Hematopoietic multipotent progenitor cell (in vitro differentiated cells): ENCODE measurements around the gene AMFR. TPM values are rescaled to one million over a fixed set of nuclear protein-coding genes. Genes with fewer than 3 reads are reported as not detected.
"Not testable (repeated sequence)": the region's sequence is repeated elsewhere in the genome, so short reads cannot be mapped to it uniquely, and the experiment has no call there.

ENCODE experiments used
- DNase-seq, 3 donors: peaks; one replicate each; pipeline ENCODE4 v3.0.0-alpha.2; 2011 to 2015; ENCODE audit warnings: low read depth in 2 of 3, low spot score in 2 of 3
- total RNA-seq: library from RNA; depleted of rRNA; stranded (reverse); fragments of >200 nt; gene quantifications from one replicate; pipeline ENCODE4 v1.2.3, GENCODE V29; 2012

AMFR gene
- total RNA-seq, 1 donor: 197 TPM

DNA sequence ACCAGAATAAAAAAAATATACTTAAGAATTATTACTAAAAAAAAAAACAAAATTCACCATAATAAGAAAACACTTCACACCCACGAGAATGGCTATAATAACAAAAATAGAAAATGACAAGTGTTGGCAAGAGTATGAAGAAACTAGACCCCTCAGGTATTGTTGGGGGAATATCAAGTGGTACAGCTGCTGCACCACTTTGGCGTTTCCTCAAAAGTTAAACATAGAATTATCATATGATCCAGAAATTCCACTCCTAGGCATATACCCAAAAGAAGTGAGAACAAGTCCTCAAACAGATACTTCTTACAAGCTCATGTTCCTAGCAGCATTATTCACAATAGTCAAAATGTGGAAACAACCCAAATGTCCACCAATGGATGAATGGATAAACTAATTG is 26.3 kb downstream of the AMFR start:
- DNase-seq: no peak

- DNase-seq: not testable (repeated sequence)
Measured at GRCh38 chr16:56396724-56397123, 28.6 kb downstream of the AMFR start.

DNA sequence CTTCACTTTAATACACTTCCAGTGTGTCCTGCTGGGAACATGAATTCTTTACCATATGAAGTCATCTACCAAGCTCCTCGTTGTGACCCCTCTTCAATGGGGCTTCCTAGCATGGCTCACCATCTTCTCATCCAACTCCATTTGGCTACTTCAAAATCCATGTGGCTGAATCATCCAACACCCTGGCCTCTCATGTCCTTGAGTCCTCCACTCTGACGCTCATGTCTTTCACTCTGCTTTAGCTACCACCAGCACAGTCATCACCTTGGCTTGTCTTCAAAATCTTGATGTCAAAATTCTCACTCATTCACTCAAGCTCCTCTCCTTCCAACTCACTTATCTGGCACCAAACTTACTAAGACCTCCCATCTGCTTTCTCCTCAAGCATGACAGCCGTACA is 35.8 kb downstream of the AMFR start:
- no peak for DNase-seq

DNA sequence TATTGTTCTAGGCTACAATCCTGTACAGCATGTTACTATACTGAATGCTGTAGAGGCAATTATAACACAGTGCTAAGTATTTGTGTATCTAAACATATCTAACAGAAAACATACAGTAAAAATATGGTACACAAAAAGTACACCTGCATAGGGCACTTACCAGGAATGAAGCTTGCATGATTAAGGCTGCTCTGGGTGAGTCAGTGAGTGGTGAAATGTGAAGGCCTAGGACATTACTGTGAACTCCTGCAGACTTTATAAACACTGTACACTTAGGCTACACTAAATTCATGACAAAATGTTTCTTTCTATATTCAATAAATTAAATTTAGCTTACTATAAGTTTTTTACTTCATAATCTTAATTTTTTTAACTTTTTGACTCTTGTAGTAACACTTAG is 37.1 kb downstream of the AMFR start:
- no peak for DNase-seq

DNA sequence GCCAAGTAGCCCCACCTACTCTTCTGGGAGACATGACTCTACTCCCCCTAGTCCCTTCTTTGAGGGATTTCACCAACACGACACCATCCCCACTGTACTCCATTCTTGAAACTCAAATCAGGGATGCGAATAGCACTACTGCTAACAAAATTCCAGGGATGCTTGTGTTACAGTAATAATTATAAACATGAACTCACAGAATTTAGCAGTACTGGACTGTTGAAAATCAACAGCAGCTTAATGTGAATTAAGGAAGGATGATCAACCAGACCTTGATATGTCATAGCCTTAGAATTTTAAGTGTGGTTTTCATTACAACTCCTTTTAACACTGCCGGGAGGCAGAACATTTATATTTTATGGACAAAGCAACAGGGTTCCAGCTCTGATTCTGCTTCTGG is 37.9 kb downstream of the AMFR start:
- no peak for DNase-seq

DNA sequence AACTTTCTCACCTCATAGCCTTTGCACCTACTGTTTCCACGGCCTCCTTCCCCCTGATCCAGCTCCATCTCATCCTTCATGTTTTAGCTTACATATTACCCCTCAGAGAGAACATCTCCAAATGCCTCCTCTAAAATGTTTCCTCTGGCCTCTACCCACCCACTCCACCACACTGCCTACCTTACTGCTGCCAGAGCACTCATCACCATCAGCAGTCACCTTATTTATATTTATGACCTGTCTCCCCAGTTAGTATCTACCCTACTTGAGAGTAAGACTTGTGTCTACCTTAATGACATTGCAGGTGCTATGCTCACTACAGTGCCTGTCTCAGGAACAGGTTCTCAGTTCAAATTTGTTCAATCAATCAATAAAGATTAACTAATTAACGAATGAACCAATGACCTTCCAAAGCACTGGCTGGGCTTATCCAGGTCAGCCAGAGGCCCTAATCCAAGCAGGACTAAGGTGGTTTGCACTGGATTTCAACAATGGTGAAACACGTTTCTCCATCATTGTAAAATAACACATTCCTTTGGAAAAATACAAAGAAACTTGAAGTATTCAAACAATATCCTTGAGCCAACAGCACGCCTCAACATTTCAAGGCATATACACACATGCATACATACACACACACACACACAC is 41.1 kb downstream of the AMFR start:
- no peak for DNase-seq

GRCh38 chr16:56382901-56383355 is 42.4 kb downstream of the AMFR start:
- DNase-seq: no peak

- DNase-seq: no peak
Measured at GRCh38 chr16:56382459-56382858, 42.9 kb downstream of the AMFR start.

GRCh38 chr16:56380778-56381485 is 44.4 kb downstream of the AMFR start:
- DNase-seq: not testable (repeated sequence)

- DNase-seq: not testable (repeated sequence)
Measured at GRCh38 chr16:56379044-56379443, 46.3 kb downstream of the AMFR start.

GRCh38 chr16:56375792-56376191 is 49.6 kb downstream of the AMFR start:
- not testable (repeated sequence) for DNase-seq

DNA sequence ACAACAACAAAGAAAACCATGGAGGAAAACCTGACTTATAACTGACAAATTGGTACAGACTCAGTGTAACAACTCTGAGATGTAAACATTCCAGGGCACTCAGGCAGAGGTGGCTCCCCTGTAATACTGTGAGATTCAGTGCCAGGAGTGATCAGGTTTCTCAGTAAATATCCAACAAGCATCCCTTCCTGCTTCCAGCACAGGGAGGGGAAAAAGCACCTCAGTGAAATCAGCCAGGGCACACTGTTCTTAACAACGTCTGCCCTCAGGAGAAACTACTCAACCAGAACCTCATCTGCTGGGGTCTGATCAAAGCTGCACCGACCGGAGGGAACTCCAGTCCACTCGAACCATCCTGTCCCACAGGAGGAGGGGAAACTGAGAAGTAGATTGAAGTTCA is 52.3 kb downstream of the AMFR start:
- DNase-seq: no peak

DNA sequence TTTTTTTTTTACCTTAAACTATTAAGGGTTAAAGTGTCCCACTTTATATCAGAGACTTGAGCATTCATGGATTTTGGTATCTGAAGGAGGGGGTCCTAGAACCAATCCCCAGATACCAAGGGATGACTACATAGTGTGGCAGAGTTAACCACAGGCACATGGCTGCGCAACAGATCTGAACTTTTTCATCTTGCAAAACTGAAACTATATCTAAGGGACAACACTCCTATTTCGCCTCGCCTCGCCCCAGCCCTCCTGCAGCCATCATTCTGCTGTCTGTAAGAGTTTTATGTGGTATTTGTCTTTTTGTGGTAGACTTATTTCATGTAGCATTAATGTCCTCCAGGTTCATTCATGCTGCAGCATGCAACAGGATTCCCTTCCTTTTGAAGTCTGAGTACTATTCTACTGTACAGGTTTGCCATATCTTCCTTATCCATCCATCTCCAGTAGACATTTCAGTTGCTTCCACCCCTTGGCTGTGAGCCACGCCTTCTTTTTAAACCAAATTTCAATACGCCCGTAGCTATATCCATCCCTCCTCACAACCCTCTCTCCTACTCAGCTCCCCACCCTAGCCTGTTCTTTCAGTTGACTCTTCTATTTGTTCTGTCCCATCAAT is 53.2 kb downstream of the AMFR start:
- no peak for DNase-seq

DNA sequence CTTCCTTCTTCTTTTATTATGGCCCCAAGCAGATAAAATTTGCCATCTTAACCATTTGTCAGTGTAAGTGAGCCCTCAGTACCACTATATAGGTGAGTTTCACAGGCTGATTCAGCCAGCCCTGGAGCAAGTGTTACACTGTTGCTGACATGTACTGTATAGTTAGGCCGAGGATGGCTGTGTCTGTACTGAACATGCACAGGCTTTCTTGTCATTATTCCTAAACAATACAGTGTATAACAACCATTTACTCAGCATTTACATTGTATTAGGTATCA is 53.7 kb downstream of the AMFR start:
- DNase-seq: no peak

- no peak for DNase-seq
Measured at GRCh38 chr16:56370875-56371659, 54.3 kb downstream of the AMFR start.

DNA sequence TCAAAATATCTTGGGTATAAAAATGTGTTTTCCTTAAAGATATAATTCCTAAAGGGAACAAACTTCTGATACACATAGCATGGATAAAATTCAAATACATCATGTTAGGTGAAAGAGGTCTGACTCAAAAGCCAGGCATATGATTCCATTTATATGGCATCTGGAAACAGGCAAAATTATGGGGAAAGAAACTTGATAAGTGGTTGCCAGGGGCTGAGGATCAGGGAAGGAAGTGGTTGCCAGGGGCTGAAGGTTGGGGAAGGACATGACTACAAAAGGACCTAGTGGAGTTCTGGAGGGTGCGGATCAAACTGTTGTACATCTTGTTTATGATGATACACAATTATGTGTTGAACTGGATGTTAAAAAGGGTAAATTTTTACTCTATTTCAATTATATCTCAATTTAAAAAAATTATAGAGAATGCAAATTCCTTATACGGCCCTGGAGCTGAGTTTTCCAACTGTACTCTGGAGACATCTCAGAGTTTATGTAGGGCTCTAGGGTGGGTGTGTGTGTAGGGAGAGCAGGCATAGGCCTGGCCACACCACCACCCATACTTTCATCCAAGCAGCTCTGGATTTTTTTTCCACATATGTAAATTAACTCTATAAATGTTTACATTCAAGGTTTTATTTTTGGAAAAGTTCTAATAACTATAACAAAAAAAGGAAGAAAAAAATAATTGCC is 55.0 kb downstream of the AMFR start:
- DNase-seq: no peak

DNA sequence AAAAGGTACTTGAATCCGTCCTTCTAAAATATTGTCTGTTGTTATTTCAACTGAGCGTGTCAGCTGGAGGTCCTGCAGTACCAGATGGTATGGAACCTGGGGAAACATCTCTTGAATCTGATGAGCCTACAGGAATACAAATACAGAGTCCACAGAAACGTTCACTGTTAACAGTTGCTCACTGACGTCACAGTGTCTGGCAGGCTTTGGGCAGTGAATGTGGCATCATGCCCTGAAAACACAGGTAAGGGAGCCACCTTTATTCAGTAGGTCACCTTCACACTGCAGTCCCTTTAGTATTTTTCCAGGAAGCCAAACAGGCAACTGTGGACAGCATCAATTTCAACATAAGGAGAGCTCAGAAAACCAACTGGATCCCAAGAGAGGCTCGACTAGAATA is 56.1 kb downstream of the AMFR start:
- no peak for DNase-seq

GRCh38 chr16:56368545-56368944 is 56.8 kb downstream of the AMFR start:
- no peak for DNase-seq

GRCh38 chr16:56367764-56368163 is 57.6 kb downstream of the AMFR start:
- DNase-seq: no peak

- no peak for DNase-seq
Measured at GRCh38 chr16:56366945-56367344, 58.4 kb downstream of the AMFR start.

- DNase-seq: no peak
Measured at GRCh38 chr16:56365552-56365951, 59.8 kb downstream of the AMFR start.
